ENCODE measurements around the gene GPR6. TPM values are rescaled to one million over a fixed set of nuclear protein-coding genes. Genes with fewer than 3 reads are reported as not detected.

GPR6 gene
- total RNA-seq, 1 experiment from 2014 or later, result not detected

GRCh38 chr6:109998159-109998785 lies 20.2 kb downstream of the GPR6 start:
- no peaks in the 10 kb centered on the region for H3K36me3 Mint-ChIP-seq (ENCODE audit: insufficient read depth, unreplicated experiment)
- no TSS peak for BruUV-seq (replicated peaks)
- CTCF ChIA-PET, result no interaction called here
- intact Hi-C loops (cut with micrococcal nuclease), result no loop called here
- POLR2A ChIA-PET, result no interaction called here
- TF ChIP-seq CTCF (IDR thresholded peaks at IDR 0.05; ENCODE audit: unreplicated experiment), result no peak
- no peaks in the 10 kb centered on the region for H3K9me3 Mint-ChIP-seq (ENCODE audit: unreplicated experiment)
- H3K27ac Mint-ChIP-seq (ENCODE audit: low read depth, unreplicated experiment), result no peak overlapping the region
- DNase-seq (ENCODE audit: unreplicated experiment), result no peak
- H3K4me1 Mint-ChIP-seq (ENCODE audit: insufficient read depth, unreplicated experiment), result no peaks in the 10 kb centered on the region
- H3K27me3 Mint-ChIP-seq (ENCODE audit: insufficient read depth, unreplicated experiment), result peaks cover 25% of the 10 kb centered on the region
- no peak overlapping the region for H3K4me3 Mint-ChIP-seq (ENCODE audit: unreplicated experiment)

- BruUV-seq (replicated peaks), result no TSS peak
- H3K27me3 Mint-ChIP-seq (ENCODE audit: insufficient read depth, unreplicated experiment), result peaks cover 30% of the 10 kb centered on the region
These were observed 21.6 kb downstream of the GPR6 start for GRCh38 chr6:109999740-110000139.

GRCh38 chr6:110002676-110003075 lies 24.6 kb downstream of the GPR6 start:
- H3K4me3 Mint-ChIP-seq (ENCODE audit: unreplicated experiment), result no peak overlapping the region
- POLR2A ChIA-PET, result interaction anchor here (0.7 kb wide), 1 partner anchor 955 kb away, joined by 3 read pairs; no protein-coding TSS in a partner anchor
- BruUV-seq (replicated peaks), result no TSS peak
- peaks cover 37% of the 10 kb centered on the region for H3K27me3 Mint-ChIP-seq (ENCODE audit: insufficient read depth, unreplicated experiment)
- intact Hi-C loops (cut with micrococcal nuclease), result no loop called here
- H3K36me3 Mint-ChIP-seq (ENCODE audit: insufficient read depth, unreplicated experiment), result no peaks in the 10 kb centered on the region
- no peaks in the 10 kb centered on the region for H3K4me1 Mint-ChIP-seq (ENCODE audit: insufficient read depth, unreplicated experiment)
- CTCF ChIA-PET, result interaction anchor here (0.5 to 0.8 kb wide), 4 partner anchors 30 to 223 kb away, joined by 3 to 5 read pairs (median 4); no protein-coding TSS in a partner anchor
- H3K27ac Mint-ChIP-seq (ENCODE audit: low read depth, unreplicated experiment), result no peak overlapping the region
- peak; percentile 17 for DNase-seq (ENCODE audit: unreplicated experiment)
- TF ChIP-seq CTCF (IDR thresholded peaks at IDR 0.05; ENCODE audit: unreplicated experiment), result no peak
- no peaks in the 10 kb centered on the region for H3K9me3 Mint-ChIP-seq (ENCODE audit: unreplicated experiment)

More at GRCh38 chr6:109999740-110000139, 21.6 kb downstream of the GPR6 start:
- intact Hi-C loops (cut with micrococcal nuclease), result no loop called here
- Mint-ChIP-seq H3K4me1 (ENCODE audit: insufficient read depth, unreplicated experiment) (no peaks in the 10 kb centered on the region), H3K27ac (ENCODE audit: low read depth, unreplicated experiment) (no peak overlapping the region), H3K36me3 (ENCODE audit: insufficient read depth, unreplicated experiment) (no peaks in the 10 kb centered on the region), H3K9me3 (ENCODE audit: unreplicated experiment) (no peaks in the 10 kb centered on the region), H3K4me3 (ENCODE audit: unreplicated experiment) (no peak overlapping the region)
- TF ChIP-seq CTCF (IDR thresholded peaks at IDR 0.05; ENCODE audit: unreplicated experiment), result no peak
- POLR2A ChIA-PET, result no interaction called here
- no peak for DNase-seq (ENCODE audit: unreplicated experiment)
- CTCF ChIA-PET, result interaction anchor here (0.6 to 0.9 kb wide), 2 partner anchors 18 to 30 kb away, joined by 3 read pairs; no protein-coding TSS in a partner anchor

- Mint-ChIP-seq H3K4me3 (ENCODE audit: unreplicated experiment) (no peak overlapping the region), H3K4me1 (ENCODE audit: insufficient read depth, unreplicated experiment) (no peaks in the 10 kb centered on the region), H3K36me3 (ENCODE audit: insufficient read depth, unreplicated experiment) (no peaks in the 10 kb centered on the region), H3K27ac (ENCODE audit: low read depth, unreplicated experiment) (no peak overlapping the region), H3K27me3 (ENCODE audit: insufficient read depth, unreplicated experiment) (peaks cover 21% of the 10 kb centered on the region), H3K9me3 (ENCODE audit: unreplicated experiment) (peaks cover 8% of the 10 kb centered on the region)
- TF ChIP-seq CTCF (IDR thresholded peaks at IDR 0.05; ENCODE audit: unreplicated experiment), result no peak
- no TSS peak for BruUV-seq (replicated peaks)
- ChIA-PET POLR2A (no interaction called here), CTCF (interaction anchor here (0.5 to 0.9 kb wide), 2 partner anchors 27 to 199 kb away, joined by 3 read pairs; no protein-coding TSS in a partner anchor)
- DNase-seq (ENCODE audit: unreplicated experiment), result no peak
- intact Hi-C loops (cut with micrococcal nuclease), result no loop called here
These were observed 35.3 kb downstream of the GPR6 start for GRCh38 chr6:110013386-110013785.
